SK-N-SH (cell line): ENCODE measurements around the gene MYO15B. TPM values are rescaled to one million over a fixed set of nuclear protein-coding genes. Genes with fewer than 3 reads are reported as not detected.

Source experiments
- CTCF ChIA-PET: fragments of 300-600, 350-600 bp; formaldehyde crosslinking; extraction: SDS; loops from one replicate; lab custom pipeline; 2021; lab: Yijun Ruan, JAX
- POLR2A ChIA-PET: fragments of 350-600 bp; sonication (Branson Sonifier 250); formaldehyde crosslinking; extraction: SDS; loops from one replicate; lab custom pipeline; 2020; ENCODE audit warnings: antibody characterized with exemption, inconsistent platforms; lab: Yijun Ruan, JAX
- DNase-seq: peaks from one replicate; pipeline ENCODE4 v3.0.0; 2012
- H2AFZ ChIP-seq: fragments of 200-600 bp; sonication (generic); 2 replicates; pipeline ENCODE4 v1.8.1; 2016; ENCODE audit warnings: antibody characterized with exemption, mild to moderate bottlenecking, low read depth
- H3F3A ChIP-seq: fragments of 200-600 bp; sonication (generic); replicated peaks from 2 replicates; pipeline ENCODE3; 2016; ENCODE audit warnings: antibody characterized with exemption, mild to moderate bottlenecking; ENCODE audit not compliant: insufficient read depth
- H3K27ac ChIP-seq, 2 experiments: fragments of 200-500 bp in 1 of 2; fragments of 200-600 bp in 1 of 2; sonication (Bioruptor generic) in 1 of 2; sonication (generic), shearing (Covaris generic) in 1 of 2; 2 replicates each; pipeline versions ENCODE4 v1.5.1 to v1.6.1; 2014 to 2016; ENCODE audit warnings: low read depth in 2 of 2, inconsistent platforms in 1 of 2, low read length in 1 of 2, mild to moderate bottlenecking in 1 of 2, mixed read lengths in 1 of 2
- H3K27me3 ChIP-seq: fragments of 200-600 bp; sonication (generic), shearing (Covaris generic); 2 replicates; pipeline ENCODE4 v1.6.1; 2016; ENCODE audit warnings: mixed run types; ENCODE audit not compliant: insufficient read depth
- H3K36me3 ChIP-seq, 2 experiments: fragments of 200-500 bp in 1 of 2; fragments of 200-600 bp in 1 of 2; sonication (Bioruptor generic) in 1 of 2; sonication (generic) in 1 of 2; replicated peaks in 1 of 2; 2 replicates each; pipeline versions ENCODE3 to v1.5.1; 2014 to 2016; ENCODE audit warnings: low read length in 1 of 2, mild to moderate bottlenecking in 1 of 2; ENCODE audit not compliant: insufficient read depth in 2 of 2, control insufficient read depth in 1 of 2
- H3K4me1 ChIP-seq, 2 experiments: fragments of 200-500 bp in 1 of 2; fragments of 200-600 bp in 1 of 2; sonication (Bioruptor generic) in 1 of 2; sonication (generic), shearing (Covaris generic) in 1 of 2; 2 replicates each; pipeline versions ENCODE4 v1.5.1 to v1.6.1; 2014 to 2016; ENCODE audit warnings: low read depth in 1 of 2, low read length in 1 of 2, mixed run types in 1 of 2; ENCODE audit not compliant: insufficient read depth in 2 of 2, control insufficient read depth in 1 of 2
- H3K4me2 ChIP-seq: fragments of 200-600 bp; sonication (generic), shearing (Covaris generic); 2 replicates; pipeline ENCODE4 v1.6.1; 2017; ENCODE audit warnings: mixed run types
- H3K4me3 ChIP-seq, 2 experiments: fragments of 200-500 bp in 1 of 2; fragments of 200-600 bp in 1 of 2; sonication (Bioruptor generic) in 1 of 2; sonication (generic), shearing (Covaris generic) in 1 of 2; 2 replicates each; pipeline versions ENCODE4 v1.5.1 to v1.8.1; 2014 to 2016; ENCODE audit warnings: low read depth in 2 of 2, inconsistent platforms in 1 of 2, low read length in 1 of 2, mild to moderate bottlenecking in 1 of 2, mixed read lengths in 1 of 2, moderate library complexity in 1 of 2
- H3K79me2 ChIP-seq: fragments of 200-600 bp; sonication (generic); 2 replicates; pipeline ENCODE4 v1.8.1; 2017; ENCODE audit warnings: mild to moderate bottlenecking; ENCODE audit not compliant: insufficient read depth
- H3K9ac ChIP-seq: fragments of 200-600 bp; sonication (generic); 2 replicates; pipeline ENCODE4 v1.6.1; 2017; ENCODE audit warnings: mixed run types
- H3K9me2 ChIP-seq: fragments of 200-600 bp; sonication (generic); 2 replicates; pipeline ENCODE4 v1.6.1; 2017; ENCODE audit warnings: mixed run types
- H3K9me3 ChIP-seq: fragments of 200-600 bp; sonication (generic); 2 replicates; pipeline ENCODE4 v1.6.1; 2017; ENCODE audit warnings: mixed run types, mild to moderate bottlenecking, moderate library complexity
- H4K20me1 ChIP-seq: fragments of 200-600 bp; sonication (generic); 2 replicates; pipeline ENCODE4 v1.6.1; 2017; ENCODE audit warnings: mild to moderate bottlenecking, mixed run types; ENCODE audit not compliant: insufficient read depth
- CHD2 ChIP-seq: fragments of 150-350 bp; IDR thresholded peaks from 2 replicates; pipeline ENCODE4 v1.6.1; 2018; ENCODE audit warnings: low read length; ENCODE audit not compliant: partially characterized antibody
- ELF1 ChIP-seq: IDR thresholded peaks from 2 replicates; pipeline ENCODE4 v1.4.0; 2012
- EP300 ChIP-seq, 2 experiments: IDR thresholded peaks; 2 replicates each; pipeline versions ENCODE4 v1.4.0 to v1.6.1; 2012; ENCODE audit warnings: borderline replicate concordance in 1 of 2, low read depth in 1 of 2, low read length in 1 of 2
- FOSL2 ChIP-seq: IDR thresholded peaks from 2 replicates; pipeline ENCODE4 v1.4.0; 2012; ENCODE audit warnings: low read depth, mild to moderate bottlenecking, moderate library complexity, borderline replicate concordance
- FOXJ3 ChIP-seq: sonication (generic); formaldehyde crosslinking; IDR thresholded peaks from 2 replicates; pipeline ENCODE4 v1.5.1; 2020; ENCODE audit warnings: mild to moderate bottlenecking, missing genetic modification reagents
- GATA2 ChIP-seq: sonication (generic); formaldehyde crosslinking; IDR thresholded peaks from 2 replicates; pipeline ENCODE4 v1.5.0; 2020; ENCODE audit warnings: mild to moderate bottlenecking, missing genetic modification reagents
- PBX3 ChIP-seq: IDR thresholded peaks from 2 replicates; pipeline ENCODE4; 2012
- POLR2AphosphoS5 ChIP-seq: IDR thresholded peaks from 2 replicates; pipeline ENCODE4 v1.6.1; 2012; ENCODE audit warnings: low read depth, low read length
- RAD21 ChIP-seq: IDR thresholded peaks from 2 replicates; pipeline ENCODE4 v1.6.1; 2012; ENCODE audit warnings: mild to moderate bottlenecking, low read length
- RCOR1 ChIP-seq: fragments of 150-350 bp; IDR thresholded peaks from 2 replicates; pipeline ENCODE4 v1.6.1; 2017; ENCODE audit warnings: antibody characterized with exemption, low read length
- TAF1 ChIP-seq: IDR thresholded peaks from 2 replicates; pipeline ENCODE4 v1.6.1; 2012; ENCODE audit warnings: low read depth, mild to moderate bottlenecking, low read length, moderate library complexity, borderline replicate concordance
- TCF12 ChIP-seq: IDR thresholded peaks from 2 replicates; pipeline ENCODE4 v1.4.0; 2012
- ZBTB33 ChIP-seq: IDR thresholded peaks from 2 replicates; pipeline ENCODE4 v1.4.0; 2012; ENCODE audit warnings: low read depth, borderline replicate concordance
- WGBS: methylation state at CpG from one replicate; pipeline ENCODE4 v1.1.6; 2017; ENCODE audit warnings: low lambda C conversion rate; 5-methylcytosine and 5-hydroxymethylcytosine counted together
- polyA plus RNA-seq, 3 experiments: library from polyadenylated mRNA; depleted of rRNA; stranded (reverse); fragments of >200 nt; gene quantifications; 2 replicates each; pipeline ENCODE4 v1.2.3, GENCODE V29; 2012
- TF ChIP-seq, protein P1 (sequence below): fragments of 150-350 bp; IDR thresholded peaks from 2 replicates; pipeline ENCODE4 v1.6.1; 2017; ENCODE audit warnings: antibody characterized with exemption, low read length, low read depth, borderline replicate concordance
- TF ChIP-seq, protein P2 (sequence below): IDR thresholded peaks from 2 replicates; pipeline ENCODE4 v1.4.0; 2012; ENCODE audit warnings: low read depth

Gene MYO15B
- polyA plus RNA-seq, 1 of the 3 experiments (the other 2 are of a cell fraction) = 10.3 TPM

- Histone ChIP-seq H3K9me2 (no peaks in the 10 kb centered on the region), H3K4me2 (no peak overlapping the region), H3K4me1 (no peaks in the 10 kb centered on the region), H3F3A (no peaks in the 10 kb centered on the region), H3K27me3 (no peaks in the 10 kb centered on the region), H3K4me3 (no peak overlapping the region), H3K27ac (no peak overlapping the region), H2AFZ (no peak overlapping the region), H3K9me3 (no peaks in the 10 kb centered on the region), H3K36me3 (no peaks in the 10 kb centered on the region), H3K79me2 (no peaks in the 10 kb centered on the region), H3K9ac (no peak overlapping the region), H4K20me1 (no peaks in the 10 kb centered on the region)
- WGBS = 83% methylated on average over 20 of the region's 20 CpGs
- DNase-seq = no peak
- CTCF ChIA-PET = interaction anchor here (0.8 to 37.9 kb wide), 11 partner anchors 8 to 142 kb away, joined by 3 to 1189 read pairs (median 7); partner anchors contain the start of gene SMIM5
- POLR2A ChIA-PET = interaction anchor here (0.8 to 1.0 kb wide), 2 partner anchors 10 to 179 kb away, joined by 3 read pairs; no protein-coding TSS in a partner anchor
- TF ChIP-seq CHD2 (no peak), TCF12 (no peak), POLR2AphosphoS5 (no peak)
- TF ChIP-seq, protein P1, sequence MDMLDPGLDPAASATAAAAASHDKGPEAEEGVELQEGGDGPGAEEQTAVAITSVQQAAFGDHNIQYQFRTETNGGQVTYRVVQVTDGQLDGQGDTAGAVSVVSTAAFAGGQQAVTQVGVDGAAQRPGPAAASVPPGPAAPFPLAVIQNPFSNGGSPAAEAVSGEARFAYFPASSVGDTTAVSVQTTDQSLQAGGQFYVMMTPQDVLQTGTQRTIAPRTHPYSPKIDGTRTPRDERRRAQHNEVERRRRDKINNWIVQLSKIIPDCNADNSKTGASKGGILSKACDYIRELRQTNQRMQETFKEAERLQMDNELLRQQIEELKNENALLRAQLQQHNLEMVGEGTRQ = no peak
Measured at GRCh38 chr17:75611851-75612429, 24.3 kb downstream of the MYO15B start.

DNA sequence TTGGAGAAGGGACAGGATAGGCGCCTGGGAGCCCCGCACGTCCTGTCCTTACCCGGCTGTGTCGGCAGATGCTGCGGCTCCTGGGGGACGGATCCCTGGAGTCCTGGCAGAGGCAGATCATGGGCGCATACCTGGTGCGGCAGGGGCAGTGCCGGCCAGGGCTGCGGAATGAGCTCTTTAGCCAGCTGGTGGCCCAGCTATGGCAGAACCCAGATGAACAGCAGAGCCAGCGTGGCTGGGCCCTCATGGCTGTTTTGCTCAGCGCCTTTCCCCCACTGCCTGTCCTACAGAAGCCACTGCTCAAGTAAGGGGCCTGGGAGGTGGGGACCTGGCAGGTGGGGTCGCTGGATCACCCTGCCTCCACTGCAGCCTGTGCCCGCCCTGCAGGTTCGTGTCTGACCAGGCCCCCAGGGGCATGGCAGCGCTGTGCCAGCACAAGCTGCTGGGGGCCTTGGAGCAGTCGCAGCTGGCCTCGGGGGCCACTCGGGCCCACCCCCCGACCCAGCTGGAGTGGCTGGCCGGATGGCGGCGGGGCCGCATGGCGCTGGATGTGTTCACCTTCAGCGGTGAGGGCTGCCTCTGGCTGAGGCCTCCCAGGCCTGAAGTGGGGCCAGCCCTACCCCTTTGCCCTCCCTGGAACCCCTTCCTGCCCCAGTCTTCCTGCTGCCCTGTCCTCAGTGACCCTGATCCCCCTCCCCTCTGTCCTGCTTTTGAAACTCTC, 25.5 kb downstream of the MYO15B start:
- no peak overlapping the region for H3K4me3 ChIP-seq
- DNase-seq = no peak
- no peaks in the 10 kb centered on the region for H3K9me3 ChIP-seq
- H3K9ac ChIP-seq = no peak overlapping the region
- no peaks in the 10 kb centered on the region for H3K27me3 ChIP-seq
- no peaks in the 10 kb centered on the region for H4K20me1 ChIP-seq
- no peaks in the 10 kb centered on the region for H3K4me1 ChIP-seq
- ChIA-PET CTCF (interaction anchor here (1.3 to 37.9 kb wide), 8 partner anchors 7 to 136 kb away, joined by 4 to 1189 read pairs (median 18); partner anchors contain the start of gene SMIM5), POLR2A (interaction anchor here (0.9 kb wide), 1 partner anchor 23 kb away, joined by 3 read pairs; no protein-coding TSS in a partner anchor)
- H2AFZ ChIP-seq = no peak overlapping the region
- H3K9me2 ChIP-seq = no peaks in the 10 kb centered on the region
- H3K36me3 ChIP-seq = no peaks in the 10 kb centered on the region
- no peaks in the 10 kb centered on the region for H3F3A ChIP-seq
- no peaks in the 10 kb centered on the region for H3K79me2 ChIP-seq
- WGBS = 85% methylated on average over 12 of the region's 27 CpGs
- H3K27ac ChIP-seq = no peak overlapping the region
- no peak overlapping the region for H3K4me2 ChIP-seq
- no peak for TF ChIP-seq EP300 (IDR thresholded peaks at IDR 0.05; ENCODE audit: borderline replicate concordance in 1 of 2, low read depth in 1 of 2, low read length in 1 of 2)
- no peak for TF ChIP-seq FOXJ3 (CRISPR knock-in tag)
- TF ChIP-seq, protein P2, sequence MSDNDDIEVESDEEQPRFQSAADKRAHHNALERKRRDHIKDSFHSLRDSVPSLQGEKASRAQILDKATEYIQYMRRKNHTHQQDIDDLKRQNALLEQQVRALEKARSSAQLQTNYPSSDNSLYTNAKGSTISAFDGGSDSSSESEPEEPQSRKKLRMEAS = no peak
- no peak for TF ChIP-seq RAD21
- TF ChIP-seq, protein P1 = no peak
- TF ChIP-seq RCOR1 = no peak
- no peak for TF ChIP-seq ELF1
- no peak for TF ChIP-seq ZBTB33
- TF ChIP-seq FOSL2 = no peak
- TF ChIP-seq PBX3 = no peak
- no peak for TF ChIP-seq GATA2
- TF ChIP-seq TAF1 = no peak
